PC-9 (cell line): ENCODE results near the gene CHRNA3.

ENCODE experiments used
- CTCF ChIP-seq: fragments of 200-600 bp; sonication (generic); conservative IDR thresholded peaks from 2 replicates; pipeline ENCODE4 v1.6.1; 2017; ENCODE audit warnings: mixed run types, antibody characterized with exemption, mild to moderate bottlenecking, moderate library complexity
- EZH2 ChIP-seq: fragments of 200-600 bp; sonication (generic); IDR thresholded peaks from 2 replicates; pipeline ENCODE4 v1.8.0; 2017; ENCODE audit warnings: antibody characterized with exemption, low read depth

GRCh38 chr15:78620527-78621421, at the start of gene CHRNA3:
- TF ChIP-seq CTCF (no peak), EZH2 (no peak)
